SK-N-SH (cell line): ENCODE results near the gene TFF1. TPM values are rescaled to one million over a fixed set of nuclear protein-coding genes. Genes with fewer than 3 reads are reported as not detected.

Source experiments
- CTCF ChIA-PET: fragments of 300-600, 350-600 bp; formaldehyde crosslinking; extraction: SDS; loops from one replicate; lab custom pipeline; 2021; lab: Yijun Ruan, JAX
- POLR2A ChIA-PET: fragments of 350-600 bp; sonication (Branson Sonifier 250); formaldehyde crosslinking; extraction: SDS; loops from one replicate; lab custom pipeline; 2020; ENCODE audit warnings: antibody characterized with exemption, inconsistent platforms; lab: Yijun Ruan, JAX
- DNase-seq: peaks from one replicate; pipeline ENCODE4 v3.0.0; 2012
- H2AFZ ChIP-seq: fragments of 200-600 bp; sonication (generic); 2 replicates; pipeline ENCODE4 v1.8.1; 2016; ENCODE audit warnings: antibody characterized with exemption, mild to moderate bottlenecking, low read depth
- H3F3A ChIP-seq: fragments of 200-600 bp; sonication (generic); replicated peaks from 2 replicates; pipeline ENCODE3; 2016; ENCODE audit warnings: antibody characterized with exemption, mild to moderate bottlenecking; ENCODE audit not compliant: insufficient read depth
- H3K27ac ChIP-seq, 2 experiments: fragments of 200-500 bp in 1 of 2; fragments of 200-600 bp in 1 of 2; sonication (Bioruptor generic) in 1 of 2; sonication (generic), shearing (Covaris generic) in 1 of 2; 2 replicates each; pipeline versions ENCODE4 v1.5.1 to v1.6.1; 2014 to 2016; ENCODE audit warnings: low read depth in 2 of 2, inconsistent platforms in 1 of 2, low read length in 1 of 2, mild to moderate bottlenecking in 1 of 2, mixed read lengths in 1 of 2
- H3K27me3 ChIP-seq: fragments of 200-600 bp; sonication (generic), shearing (Covaris generic); 2 replicates; pipeline ENCODE4 v1.6.1; 2016; ENCODE audit warnings: mixed run types; ENCODE audit not compliant: insufficient read depth
- H3K36me3 ChIP-seq, 2 experiments: fragments of 200-500 bp in 1 of 2; fragments of 200-600 bp in 1 of 2; sonication (Bioruptor generic) in 1 of 2; sonication (generic) in 1 of 2; replicated peaks in 1 of 2; 2 replicates each; pipeline versions ENCODE3 to v1.5.1; 2014 to 2016; ENCODE audit warnings: low read length in 1 of 2, mild to moderate bottlenecking in 1 of 2; ENCODE audit not compliant: insufficient read depth in 2 of 2, control insufficient read depth in 1 of 2
- H3K4me1 ChIP-seq, 2 experiments: fragments of 200-500 bp in 1 of 2; fragments of 200-600 bp in 1 of 2; sonication (Bioruptor generic) in 1 of 2; sonication (generic), shearing (Covaris generic) in 1 of 2; 2 replicates each; pipeline versions ENCODE4 v1.5.1 to v1.6.1; 2014 to 2016; ENCODE audit warnings: low read depth in 1 of 2, low read length in 1 of 2, mixed run types in 1 of 2; ENCODE audit not compliant: insufficient read depth in 2 of 2, control insufficient read depth in 1 of 2
- H3K4me2 ChIP-seq: fragments of 200-600 bp; sonication (generic), shearing (Covaris generic); 2 replicates; pipeline ENCODE4 v1.6.1; 2017; ENCODE audit warnings: mixed run types
- H3K4me3 ChIP-seq, 2 experiments: fragments of 200-500 bp in 1 of 2; fragments of 200-600 bp in 1 of 2; sonication (Bioruptor generic) in 1 of 2; sonication (generic), shearing (Covaris generic) in 1 of 2; 2 replicates each; pipeline versions ENCODE4 v1.5.1 to v1.8.1; 2014 to 2016; ENCODE audit warnings: low read depth in 2 of 2, inconsistent platforms in 1 of 2, low read length in 1 of 2, mild to moderate bottlenecking in 1 of 2, mixed read lengths in 1 of 2, moderate library complexity in 1 of 2
- H3K79me2 ChIP-seq: fragments of 200-600 bp; sonication (generic); 2 replicates; pipeline ENCODE4 v1.8.1; 2017; ENCODE audit warnings: mild to moderate bottlenecking; ENCODE audit not compliant: insufficient read depth
- H3K9ac ChIP-seq: fragments of 200-600 bp; sonication (generic); 2 replicates; pipeline ENCODE4 v1.6.1; 2017; ENCODE audit warnings: mixed run types
- H3K9me2 ChIP-seq: fragments of 200-600 bp; sonication (generic); 2 replicates; pipeline ENCODE4 v1.6.1; 2017; ENCODE audit warnings: mixed run types
- H3K9me3 ChIP-seq: fragments of 200-600 bp; sonication (generic); 2 replicates; pipeline ENCODE4 v1.6.1; 2017; ENCODE audit warnings: mixed run types, mild to moderate bottlenecking, moderate library complexity
- H4K20me1 ChIP-seq: fragments of 200-600 bp; sonication (generic); 2 replicates; pipeline ENCODE4 v1.6.1; 2017; ENCODE audit warnings: mild to moderate bottlenecking, mixed run types; ENCODE audit not compliant: insufficient read depth
- CHD2 ChIP-seq: fragments of 150-350 bp; IDR thresholded peaks from 2 replicates; pipeline ENCODE4 v1.6.1; 2018; ENCODE audit warnings: low read length; ENCODE audit not compliant: partially characterized antibody
- CTCF ChIP-seq: fragments of 200-600 bp; sonication (generic); IDR thresholded peaks from 2 replicates; pipeline ENCODE4 v1.6.1; 2017; ENCODE audit warnings: antibody characterized with exemption, mild to moderate bottlenecking, moderate library complexity
- ELF1 ChIP-seq: IDR thresholded peaks from 2 replicates; pipeline ENCODE4 v1.4.0; 2012
- FOXJ3 ChIP-seq: sonication (generic); formaldehyde crosslinking; IDR thresholded peaks from 2 replicates; pipeline ENCODE4 v1.5.1; 2020; ENCODE audit warnings: mild to moderate bottlenecking, missing genetic modification reagents
- GABPA ChIP-seq: IDR thresholded peaks from 2 replicates; pipeline ENCODE4 v1.4.0; 2012; ENCODE audit warnings: low read depth, mild to moderate bottlenecking
- IRF3 ChIP-seq: fragments of 150-350 bp; IDR thresholded peaks from 2 replicates; pipeline ENCODE4 v1.6.1; 2016; ENCODE audit warnings: mild to moderate bottlenecking, low read depth, low read length
- JUND ChIP-seq: IDR thresholded peaks from 2 replicates; pipeline ENCODE4 v1.4.0; 2012
- MAX ChIP-seq: IDR thresholded peaks from 2 replicates; pipeline ENCODE4 v1.4.0; 2012; ENCODE audit warnings: low read depth
- MEF2A ChIP-seq: IDR thresholded peaks from 2 replicates; pipeline ENCODE4 v1.4.0; 2012; ENCODE audit warnings: low read depth, borderline replicate concordance
- MXI1 ChIP-seq: IDR thresholded peaks from 2 replicates; pipeline ENCODE4 v1.6.1; 2012; ENCODE audit warnings: mild to moderate bottlenecking, low read depth, low read length, improper control_type of control experiment
- NRF1 ChIP-seq: IDR thresholded peaks from 2 replicates; pipeline ENCODE4 v1.6.1; 2012; ENCODE audit warnings: low read depth, mild to moderate bottlenecking, low read length
- PBX3 ChIP-seq: IDR thresholded peaks from 2 replicates; pipeline ENCODE4; 2012
- POLR2AphosphoS5 ChIP-seq: IDR thresholded peaks from 2 replicates; pipeline ENCODE4 v1.6.1; 2012; ENCODE audit warnings: low read depth, low read length
- RAD21 ChIP-seq: IDR thresholded peaks from 2 replicates; pipeline ENCODE4 v1.6.1; 2012; ENCODE audit warnings: mild to moderate bottlenecking, low read length
- RCOR1 ChIP-seq: fragments of 150-350 bp; IDR thresholded peaks from 2 replicates; pipeline ENCODE4 v1.6.1; 2017; ENCODE audit warnings: antibody characterized with exemption, low read length
- RXRA ChIP-seq: IDR thresholded peaks from 2 replicates; pipeline ENCODE4 v1.4.0; 2012; ENCODE audit warnings: low read depth, mild to moderate bottlenecking, borderline replicate concordance
- SMC3 ChIP-seq: IDR thresholded peaks from 2 replicates; pipeline ENCODE4 v1.6.1; 2012; ENCODE audit warnings: low read depth, low read length, improper control_type of control experiment
- TAF1 ChIP-seq: IDR thresholded peaks from 2 replicates; pipeline ENCODE4 v1.6.1; 2012; ENCODE audit warnings: low read depth, mild to moderate bottlenecking, low read length, moderate library complexity, borderline replicate concordance
- USF1 ChIP-seq: IDR thresholded peaks from 2 replicates; pipeline ENCODE4 v1.4.0; 2012; ENCODE audit warnings: low read depth, borderline replicate concordance
- USF2 ChIP-seq: fragments of 150-350 bp; IDR thresholded peaks from 2 replicates; pipeline ENCODE4 v1.6.1; 2017; ENCODE audit warnings: antibody characterized with exemption, low read length, low read depth, borderline replicate concordance
- YY1 ChIP-seq: IDR thresholded peaks from 2 replicates; pipeline ENCODE4 v1.4.0; 2012; ENCODE audit warnings: low read depth, mild to moderate bottlenecking
- ZBTB33 ChIP-seq: IDR thresholded peaks from 2 replicates; pipeline ENCODE4 v1.4.0; 2012; ENCODE audit warnings: low read depth, borderline replicate concordance
- WGBS: methylation state at CpG from one replicate; pipeline ENCODE4 v1.1.6; 2017; ENCODE audit warnings: low lambda C conversion rate; 5-methylcytosine and 5-hydroxymethylcytosine counted together
- polyA plus RNA-seq, 3 experiments: library from polyadenylated mRNA; depleted of rRNA; stranded (reverse); fragments of >200 nt; gene quantifications; 2 replicates each; pipeline ENCODE4 v1.2.3, GENCODE V29; 2012

TFF1 gene
- polyA plus RNA-seq, 1 of the 3 experiments (the other 2 are of a cell fraction) = not detected

- H3K4me2 ChIP-seq = no peak overlapping the region
- H2AFZ ChIP-seq = no peak overlapping the region
- no peak overlapping the region for H3K4me3 ChIP-seq
- no peaks in the 10 kb centered on the region for H3K9me3 ChIP-seq
- no peaks in the 10 kb centered on the region for H3K4me1 ChIP-seq
- H3K27ac ChIP-seq = no peak overlapping the region
- H3K79me2 ChIP-seq = no peaks in the 10 kb centered on the region
- 60% methylated on average over 4 of the region's 4 CpGs for WGBS
- CTCF ChIA-PET = no interaction called here
- no peaks in the 10 kb centered on the region for H3K36me3 ChIP-seq
- POLR2A ChIA-PET = no interaction called here
- no peaks in the 10 kb centered on the region for H3F3A ChIP-seq
- no peak overlapping the region for H3K9ac ChIP-seq
- no peaks in the 10 kb centered on the region for H3K9me2 ChIP-seq
- no peaks in the 10 kb centered on the region for H3K27me3 ChIP-seq
- no peaks in the 10 kb centered on the region for H4K20me1 ChIP-seq
- no peak for DNase-seq
- TF ChIP-seq USF1 (no peak), RXRA (no peak), RAD21 (no peak), MXI1 (no peak), ELF1 (no peak), FOXJ3 (CRISPR knock-in tag) (no peak), NRF1 (no peak), GABPA (no peak), MAX (no peak), USF2 (no peak), IRF3 (no peak), YY1 (no peak)
These were observed 47.2 kb upstream of the TFF1 start for GRCh38 chr21:42413500-42413899.

- Histone ChIP-seq H3K36me3 (no peaks in the 10 kb centered on the region), H3K27ac (no peak overlapping the region), H3K4me1 (no peaks in the 10 kb centered on the region), H3K4me3 (no peak overlapping the region), H4K20me1 (no peaks in the 10 kb centered on the region), H3K79me2 (no peaks in the 10 kb centered on the region), H3K27me3 (no peaks in the 10 kb centered on the region), H3K4me2 (no peak overlapping the region), H3K9me2 (no peaks in the 10 kb centered on the region), H3F3A (no peaks in the 10 kb centered on the region), H3K9me3 (no peaks in the 10 kb centered on the region), H3K9ac (no peak overlapping the region), H2AFZ (no peak overlapping the region)
- no peak for DNase-seq
- ChIA-PET POLR2A (no interaction called here), CTCF (no interaction called here)
- TF ChIP-seq NRF1 = no peak
- no peak for TF ChIP-seq GABPA
- TF ChIP-seq ZBTB33 = no peak
- TF ChIP-seq SMC3 = no peak
- no peak for TF ChIP-seq TAF1
- no peak for TF ChIP-seq MEF2A
- no peak for TF ChIP-seq CTCF
- TF ChIP-seq POLR2AphosphoS5 = no peak
- TF ChIP-seq CHD2 = no peak
- TF ChIP-seq RCOR1 = no peak
- TF ChIP-seq JUND = no peak
- no peak for TF ChIP-seq RXRA
- TF ChIP-seq PBX3 = no peak
- 70% methylated on average over 10 of the region's 14 CpGs for WGBS
These were observed 46.8 kb upstream of the TFF1 start for GRCh38 chr21:42413093-42413492.
